ENCODE data around the gene SMC1A. TPM values are rescaled to one million over a fixed set of nuclear protein-coding genes. Genes with fewer than 3 reads are reported as not detected.

The SMC1A gene
- 22.6 and 41.9 TPM in 2 replicates for total RNA-seq

DNA sequence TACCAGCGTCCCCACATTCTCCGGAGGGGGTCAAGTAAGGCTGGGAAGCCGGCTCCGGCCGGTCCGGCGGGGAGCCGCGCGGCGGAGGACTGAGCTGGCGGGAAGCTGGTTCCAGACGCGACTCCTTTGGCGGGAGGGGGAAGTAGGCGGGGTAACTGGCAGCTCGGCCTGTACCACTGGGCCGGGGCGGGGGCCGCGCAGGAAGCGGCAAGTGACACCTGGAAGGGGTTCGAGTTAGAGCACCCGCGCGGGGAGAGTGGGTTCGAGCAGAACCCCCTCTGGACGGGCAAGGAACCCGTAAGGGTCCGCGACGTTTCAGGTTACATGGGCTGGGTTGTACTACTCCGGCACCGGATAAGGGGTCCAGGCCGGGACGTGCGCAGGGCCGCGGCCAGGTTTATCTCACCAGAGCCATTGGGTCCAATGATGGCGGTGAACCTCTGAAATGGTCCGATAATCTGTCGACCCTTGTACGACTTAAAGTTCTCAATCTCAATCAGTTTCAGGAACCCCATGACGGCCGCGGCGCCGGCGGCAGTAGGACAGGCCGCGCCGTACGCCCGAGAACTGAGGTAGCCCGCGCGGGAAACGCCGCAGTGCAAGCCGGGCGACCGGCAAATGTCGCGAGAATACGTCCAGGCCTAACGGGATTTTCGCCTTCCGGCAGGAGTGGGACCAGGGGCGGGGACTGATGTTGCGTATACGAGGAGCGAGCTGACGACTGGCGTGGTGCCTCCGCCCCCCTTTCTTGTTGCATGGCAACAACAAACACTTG lies at the start of gene SMC1A:
Gene SMC1A (minus strand): TSS at position 569 of the 775 bp plus-strand sequence. CDS start 54 bp downstream, at position 515.

DNA sequence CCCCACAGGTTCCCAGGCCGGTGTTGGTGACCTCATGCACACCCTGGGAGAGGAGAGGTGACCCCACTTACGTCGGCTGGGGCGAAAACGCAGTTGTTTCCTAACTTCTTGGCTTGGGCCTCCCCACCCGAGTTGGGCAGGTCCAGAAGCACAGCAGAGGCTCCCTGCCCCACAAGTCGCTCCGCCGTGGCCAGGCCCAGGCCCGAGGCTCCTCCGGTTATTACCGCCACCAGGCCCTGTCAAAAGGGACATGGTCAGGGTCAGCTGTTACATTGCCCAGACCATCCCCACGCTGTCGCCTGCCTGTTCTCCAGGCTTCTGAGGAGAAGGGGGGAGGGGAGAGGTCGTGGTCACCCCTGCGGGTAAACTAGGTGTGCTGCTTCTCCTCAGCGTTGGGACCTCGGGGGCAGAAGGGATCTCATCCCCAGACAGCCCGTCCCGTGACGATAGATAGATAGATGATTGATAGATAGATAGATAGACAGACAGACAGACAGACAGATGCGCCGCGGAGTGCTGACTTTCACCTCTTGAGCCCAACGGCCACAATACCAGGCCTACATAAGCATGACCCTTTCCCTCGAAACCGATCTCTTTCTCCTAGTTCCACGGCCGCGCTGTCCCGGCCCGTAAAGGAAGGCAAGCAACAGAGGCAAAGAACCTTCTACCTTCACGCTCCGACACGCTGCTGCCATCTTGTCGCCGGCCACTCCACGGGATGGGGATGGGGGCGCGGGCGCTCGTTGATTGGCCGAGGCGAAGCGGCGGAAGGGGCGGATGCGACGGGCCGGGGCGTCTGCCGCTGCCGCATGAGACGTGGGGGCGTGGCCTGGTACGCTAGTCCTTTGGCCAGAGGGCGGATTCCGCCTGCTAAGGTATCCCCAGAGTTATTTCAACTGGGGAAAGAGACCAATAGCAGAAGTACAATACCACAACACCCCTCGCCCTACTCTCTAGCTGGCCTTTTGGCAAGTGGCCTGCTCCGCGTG lies 11.5 kb upstream of the SMC1A start, which contains the start of gene HSD17B10:
Gene HSD17B10 (minus strand): TSS at position 720 of the 989 bp plus-strand sequence. CDS start 25 bp downstream, at position 695.

DNA sequence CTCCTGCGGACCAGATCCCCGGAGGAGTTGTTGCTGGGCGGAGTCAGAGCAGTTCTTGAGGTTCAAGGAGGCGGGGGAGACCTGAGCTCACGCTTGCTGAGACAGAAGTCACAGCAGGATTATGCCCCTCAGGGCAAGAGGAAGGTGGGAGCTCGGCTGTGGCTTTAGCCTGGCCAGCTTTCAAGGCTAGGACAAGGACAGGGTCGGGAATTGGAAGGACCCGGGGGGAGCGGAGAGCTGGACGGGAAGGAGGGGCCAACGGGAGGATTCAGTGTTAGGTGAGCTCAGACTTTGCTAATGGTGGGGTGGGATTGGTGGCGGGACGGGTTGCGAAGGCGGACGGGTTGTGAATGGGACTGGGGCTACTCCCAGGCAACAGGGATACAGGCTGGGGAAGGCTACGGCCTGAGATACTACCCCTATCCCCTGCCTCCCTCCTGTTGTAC lies 430 bp upstream of the SMC1A start, which contains the start of gene RIBC1:
Gene RIBC1 (plus strand): TSS at position 13 of the 446 bp plus-strand sequence. CDS start 3,404 bp downstream, outside the sequence.

Other genes starting within 250 kb of the SMC1A start
- 45.1 and 53.8 TPM in 2 replicates for gene KDM5C, start 197.4 kb downstream of the SMC1A start, total RNA-seq
- 9.2 and 11.1 TPM in 2 replicates for gene IQSEC2, start 141.1 kb downstream of the SMC1A start, total RNA-seq
- 1.0 and 1.3 TPM in 2 replicates for gene RIBC1, start 219 bp upstream of the SMC1A start, total RNA-seq
- 102 and 128 TPM in 2 replicates for gene HSD17B10, start 11.7 kb upstream of the SMC1A start, total RNA-seq

All from hair follicular keratinocyte (primary cell).